Karpas-422 (cell line): ENCODE measurements around the gene GRB10. TPM values are rescaled to one million over a fixed set of nuclear protein-coding genes. Genes with fewer than 3 reads are reported as not detected.

Experiments used
- DNase-seq: peaks from one replicate; pipeline ENCODE4 v3.0.0-alpha.2; 2015
- H2AFZ ChIP-seq: fragments of 200-600 bp; sonication (generic); 2 replicates; pipeline ENCODE4 v1.6.1; 2014; ENCODE audit warnings: antibody characterized with exemption, low read length, mixed read lengths
- H3K27ac ChIP-seq: fragments of 200-600 bp; sonication (generic); 2 replicates; pipeline ENCODE4 v1.5.1; 2014; ENCODE audit warnings: mild to moderate bottlenecking, low read length, moderate library complexity
- H3K27me3 ChIP-seq: fragments of 200-600 bp; sonication (generic); 2 replicates; pipeline ENCODE4 v1.6.1; 2014; ENCODE audit warnings: low read length, mixed read lengths
- H3K36me3 ChIP-seq: fragments of 200-600 bp; sonication (generic); 2 replicates; pipeline ENCODE4 v1.6.1; 2014; ENCODE audit warnings: low read length, mixed read lengths; ENCODE audit not compliant: insufficient read depth
- H3K4me1 ChIP-seq: fragments of 200-600 bp; sonication (generic); 2 replicates; pipeline ENCODE4 v1.6.1; 2014; ENCODE audit warnings: mild to moderate bottlenecking, low read length, mixed read lengths
- H3K4me2 ChIP-seq: fragments of 200-600 bp; sonication (generic); 2 replicates; pipeline ENCODE4 v1.6.1; 2014; ENCODE audit warnings: low read length, low read depth, mild to moderate bottlenecking; ENCODE audit not compliant: poor library complexity, severe bottlenecking
- H3K4me3 ChIP-seq: fragments of 200-600 bp; sonication (generic); 2 replicates; pipeline ENCODE4 v1.5.1; 2014; ENCODE audit warnings: mild to moderate bottlenecking, antibody characterized with exemption, low read length, mixed read lengths
- H3K79me2 ChIP-seq: fragments of 200-600 bp; sonication (generic); 2 replicates; pipeline ENCODE4 v1.6.1; 2014; ENCODE audit warnings: mild to moderate bottlenecking, low read length, mixed read lengths
- H3K9ac ChIP-seq: fragments of 200-600 bp; sonication (generic); 2 replicates; pipeline ENCODE4 v1.6.0; 2014; ENCODE audit warnings: low read length
- H3K9me2 ChIP-seq: fragments of 200-600 bp; sonication (generic), shearing (Covaris generic); replicated peaks from 2 replicates; pipeline ENCODE4 v1.6.0; 2014; ENCODE audit warnings: mild to moderate bottlenecking, low read length, moderate library complexity; ENCODE audit not compliant: insufficient read depth
- H3K9me3 ChIP-seq: fragments of 300-700, 200-600 bp; sonication (generic); 2 replicates; pipeline ENCODE4 v1.6.1; 2014; ENCODE audit warnings: low read length, mixed read lengths
- H4K20me1 ChIP-seq: fragments of 200-600 bp; sonication (generic); 2 replicates; pipeline ENCODE4 v1.6.1; 2014; ENCODE audit warnings: mild to moderate bottlenecking, antibody characterized with exemption, low read length, low read depth; ENCODE audit not compliant: insufficient read depth
- total RNA-seq: library from RNA; depleted of rRNA; stranded (reverse); fragments of >200 nt; shearing (Covaris generic); gene quantifications from 2 replicates; pipeline ENCODE4 v1.2.3, GENCODE V29; 2014; ENCODE audit warnings: low replicate concordance

GRB10 gene
- total RNA-seq, 1 experiment from 2014 or later = not detected

DNA sequence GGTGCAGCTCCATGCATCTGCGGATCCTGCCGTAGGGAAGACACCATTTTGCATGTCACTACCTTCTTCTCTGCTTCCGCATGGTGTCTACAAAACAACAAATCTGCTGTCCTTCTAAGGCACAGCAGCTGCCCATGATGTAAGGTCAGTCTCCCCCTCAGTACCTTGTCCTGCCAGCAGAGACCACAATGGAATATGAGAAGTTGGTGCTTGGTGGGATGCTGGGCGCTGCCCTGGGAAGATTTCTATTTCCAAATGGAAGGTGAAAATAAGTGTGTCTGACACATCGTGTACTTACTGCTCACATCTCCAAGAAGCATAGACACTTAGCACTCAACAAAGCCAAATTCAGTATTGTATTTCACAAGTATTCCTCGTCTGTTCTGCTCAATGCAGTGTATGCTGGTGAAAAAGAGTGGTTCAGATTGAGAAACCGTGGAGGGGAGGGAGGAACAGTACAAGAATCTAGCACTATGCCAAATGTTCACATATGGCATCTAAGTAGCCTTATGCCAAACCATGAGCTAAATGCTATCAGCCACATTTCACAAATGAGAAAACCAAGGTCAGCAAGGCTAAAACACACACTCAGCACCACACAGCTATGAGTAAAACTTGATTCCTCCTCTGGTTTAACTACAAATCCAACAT, 95.0 kb downstream of the GRB10 start:
- H3K9me2 ChIP-seq = no peaks in the 10 kb centered on the region
- H3K9me3 ChIP-seq = no peaks in the 10 kb centered on the region
- no peak overlapping the region for H3K27ac ChIP-seq
- no peak overlapping the region for H3K4me3 ChIP-seq
- H3K9ac ChIP-seq = no peak overlapping the region
- no peak overlapping the region for H3K4me2 ChIP-seq
- no peaks in the 10 kb centered on the region for H4K20me1 ChIP-seq
- no peaks in the 10 kb centered on the region for H3K36me3 ChIP-seq
- no peak overlapping the region for H2AFZ ChIP-seq
- no peaks in the 10 kb centered on the region for H3K79me2 ChIP-seq
- no peaks in the 10 kb centered on the region for H3K4me1 ChIP-seq
- no peak for DNase-seq
- H3K27me3 ChIP-seq = no peaks in the 10 kb centered on the region

DNA sequence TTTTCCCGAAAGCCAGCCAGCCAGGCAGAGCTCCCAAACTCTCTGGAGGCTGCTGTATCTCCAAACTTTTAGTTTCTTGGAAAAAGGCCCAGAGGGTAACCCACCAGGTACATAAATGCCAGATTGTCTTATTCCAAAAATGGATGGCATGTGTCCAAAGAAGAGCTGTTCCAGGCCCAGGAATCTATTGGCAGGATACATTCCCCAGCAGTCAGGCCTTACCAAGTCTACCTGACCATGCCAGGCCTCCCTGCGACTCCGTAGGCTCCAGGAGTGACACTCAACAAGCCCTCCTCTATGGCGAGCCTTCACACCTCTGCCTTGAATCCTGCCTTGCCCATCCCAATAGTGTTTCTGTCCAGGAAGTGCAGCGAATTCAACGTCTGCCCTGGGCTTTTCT, 95.6 kb downstream of the GRB10 start:
- no peak overlapping the region for H3K27ac ChIP-seq
- no peaks in the 10 kb centered on the region for H3K27me3 ChIP-seq
- H3K4me2 ChIP-seq = no peak overlapping the region
- H3K79me2 ChIP-seq = no peaks in the 10 kb centered on the region
- DNase-seq = no peak
- no peak overlapping the region for H3K9ac ChIP-seq
- no peak overlapping the region for H3K4me3 ChIP-seq
- no peaks in the 10 kb centered on the region for H3K4me1 ChIP-seq
- H3K9me3 ChIP-seq = no peaks in the 10 kb centered on the region
- no peak overlapping the region for H2AFZ ChIP-seq
- H3K9me2 ChIP-seq = no peaks in the 10 kb centered on the region
- H4K20me1 ChIP-seq = no peaks in the 10 kb centered on the region
- H3K36me3 ChIP-seq = no peaks in the 10 kb centered on the region

DNA sequence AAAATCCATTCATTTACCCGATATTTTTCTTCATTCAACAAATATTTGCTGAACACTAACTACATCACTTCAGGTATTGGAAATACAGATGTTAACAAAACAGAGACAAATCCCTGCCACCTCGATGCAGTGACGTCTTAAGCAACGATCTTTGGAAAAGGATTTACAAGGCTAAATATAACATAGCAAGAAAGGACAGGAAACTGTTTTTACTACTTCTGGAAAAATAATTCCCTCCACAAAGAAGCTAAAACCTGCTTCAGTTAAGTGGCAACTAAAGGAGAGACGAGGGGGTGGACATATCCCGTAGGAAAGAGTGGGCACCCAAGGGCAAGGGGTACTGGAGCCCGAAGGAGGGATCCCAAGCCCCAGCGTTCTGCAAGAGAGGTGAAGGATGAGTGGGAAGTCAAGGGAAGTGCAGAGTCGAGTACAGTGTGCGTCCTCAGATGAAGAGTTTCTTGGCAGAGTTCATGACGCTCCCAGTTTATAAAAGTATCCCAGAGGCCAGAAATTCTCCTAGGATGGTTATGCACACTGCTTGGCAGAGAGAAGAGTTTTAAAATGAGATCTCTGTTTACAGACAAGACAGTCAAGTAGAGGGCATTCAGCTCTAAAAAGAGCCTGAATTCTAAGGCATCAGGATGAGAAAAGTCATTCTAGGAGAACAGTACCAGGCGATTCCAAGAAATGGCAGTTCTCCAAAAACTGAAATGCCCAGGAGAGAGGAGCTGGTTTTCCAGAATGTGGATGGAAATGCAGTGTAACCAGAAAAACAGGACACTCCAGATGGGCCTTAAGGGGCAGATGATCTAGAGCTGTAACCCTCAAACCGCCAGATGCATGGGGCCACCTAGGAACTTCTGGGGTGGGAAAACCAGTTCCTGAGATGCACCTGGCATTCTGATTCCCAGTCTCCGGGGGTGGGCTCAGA, 97.3 kb downstream of the GRB10 start:
- no peaks in the 10 kb centered on the region for H3K9me2 ChIP-seq
- no peaks in the 10 kb centered on the region for H3K27me3 ChIP-seq
- no peaks in the 10 kb centered on the region; the same call in 1 of the 2 replicates for H3K4me1 ChIP-seq
- H4K20me1 ChIP-seq = no peaks in the 10 kb centered on the region
- H3K9me3 ChIP-seq = no peaks in the 10 kb centered on the region
- no peak overlapping the region for H3K27ac ChIP-seq
- H2AFZ ChIP-seq = no peak overlapping the region
- DNase-seq = no peak
- H3K9ac ChIP-seq = no peak overlapping the region
- no peak overlapping the region for H3K4me3 ChIP-seq
- no peaks in the 10 kb centered on the region for H3K79me2 ChIP-seq
- H3K4me2 ChIP-seq = no peak overlapping the region
- H3K36me3 ChIP-seq = no peaks in the 10 kb centered on the region

GRCh38 chr7:50684713-50685075, 98.0 kb downstream of the GRB10 start:
- Histone ChIP-seq H4K20me1 (no peaks in the 10 kb centered on the region), H3K36me3 (no peaks in the 10 kb centered on the region), H3K9me3 (no peaks in the 10 kb centered on the region), H3K27me3 (no peaks in the 10 kb centered on the region), H3K79me2 (no peaks in the 10 kb centered on the region), H3K4me2 (no peak overlapping the region), H3K4me1 (no peaks in the 10 kb centered on the region; the same call in 1 of the 2 replicates), H3K4me3 (no peak overlapping the region), H2AFZ (no peak overlapping the region), H3K9ac (no peak overlapping the region), H3K9me2 (no peaks in the 10 kb centered on the region), H3K27ac (no peak overlapping the region)
- no peak for DNase-seq

- no peaks in the 10 kb centered on the region for H3K79me2 ChIP-seq
- H3K9ac ChIP-seq = no peak overlapping the region
- H3K9me2 ChIP-seq = no peaks in the 10 kb centered on the region
- H3K4me2 ChIP-seq = no peak overlapping the region
- no peaks in the 10 kb centered on the region for H3K27me3 ChIP-seq
- H3K4me1 ChIP-seq = no peaks in the 10 kb centered on the region; the same call in 1 of the 2 replicates
- H3K4me3 ChIP-seq = no peak overlapping the region
- no peak overlapping the region for H3K27ac ChIP-seq
- no peaks in the 10 kb centered on the region for H3K36me3 ChIP-seq
- H2AFZ ChIP-seq = no peak overlapping the region
- no peak for DNase-seq
- no peaks in the 10 kb centered on the region for H3K9me3 ChIP-seq
- H4K20me1 ChIP-seq = no peaks in the 10 kb centered on the region
Observed at GRCh38 chr7:50684011-50684712, 98.5 kb downstream of the GRB10 start.

DNA sequence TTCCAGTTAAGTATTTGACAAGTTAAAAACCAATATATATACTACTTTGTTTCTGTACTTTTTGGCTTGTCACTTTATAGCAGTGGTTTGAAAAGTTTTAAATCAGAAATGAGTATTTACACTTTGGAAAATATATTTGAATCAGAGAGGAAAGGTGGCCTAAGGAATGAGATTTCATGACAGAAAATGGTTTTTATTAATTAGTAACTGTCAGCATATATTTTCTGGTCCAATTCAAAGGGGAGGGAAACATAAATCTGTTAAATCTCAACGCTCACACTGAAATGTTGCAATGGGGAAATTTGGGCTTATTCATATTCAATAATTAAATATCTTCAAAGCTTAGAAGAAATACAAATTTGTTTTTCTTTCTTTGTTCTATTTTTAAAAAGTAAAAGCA, 100.1 kb downstream of the GRB10 start:
- Histone ChIP-seq H4K20me1 (no peaks in the 10 kb centered on the region), H3K9me3 (no peaks in the 10 kb centered on the region), H3K4me3 (no peak overlapping the region), H3K9me2 (no peaks in the 10 kb centered on the region), H3K27ac (no peak overlapping the region), H3K27me3 (no peaks in the 10 kb centered on the region), H3K36me3 (no peaks in the 10 kb centered on the region), H3K79me2 (no peaks in the 10 kb centered on the region), H2AFZ (no peak overlapping the region), H3K4me1 (no peaks in the 10 kb centered on the region; the same call in 1 of the 2 replicates), H3K4me2 (no peak overlapping the region), H3K9ac (no peak overlapping the region)
- no peak for DNase-seq

DNA sequence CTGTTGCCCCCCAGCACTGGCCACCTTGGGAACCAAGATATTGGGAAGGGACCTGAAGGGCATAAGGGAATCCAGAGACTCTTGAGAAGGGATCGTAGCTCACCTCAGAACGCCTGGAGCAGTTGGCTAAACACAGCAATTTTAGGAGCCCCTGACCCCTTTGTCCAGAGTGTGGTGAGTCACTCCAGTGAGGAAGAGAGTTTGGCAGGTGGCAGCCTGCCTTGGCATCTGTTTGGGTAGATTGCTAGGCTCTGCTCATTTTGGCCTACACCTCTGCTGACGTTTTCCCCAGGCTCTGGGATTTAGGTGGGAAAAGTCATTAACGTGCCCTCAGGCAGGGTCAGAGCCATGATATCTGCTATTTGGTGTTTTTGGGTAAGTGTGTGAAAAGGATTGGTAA, 100.6 kb downstream of the GRB10 start:
- Histone ChIP-seq H3K27ac (no peak overlapping the region), H3K4me3 (no peak overlapping the region), H3K36me3 (no peaks in the 10 kb centered on the region), H3K9ac (no peak overlapping the region), H4K20me1 (no peaks in the 10 kb centered on the region), H3K9me2 (no peaks in the 10 kb centered on the region), H3K4me2 (no peak overlapping the region), H3K9me3 (no peaks in the 10 kb centered on the region), H3K4me1 (no peaks in the 10 kb centered on the region; the same call in 1 of the 2 replicates), H2AFZ (no peak overlapping the region), H3K79me2 (no peaks in the 10 kb centered on the region), H3K27me3 (no peaks in the 10 kb centered on the region)
- DNase-seq = no peak

GRCh38 chr7:50681432-50682045, 101.2 kb downstream of the GRB10 start:
- peak; percentile 45 for DNase-seq
- H3K4me1 ChIP-seq = no peaks in the 10 kb centered on the region; the same call in 1 of the 2 replicates
- H3K27ac ChIP-seq = no peak overlapping the region
- no peaks in the 10 kb centered on the region for H3K27me3 ChIP-seq
- H2AFZ ChIP-seq = no peak overlapping the region
- no peak overlapping the region for H3K4me2 ChIP-seq
- H3K36me3 ChIP-seq = no peaks in the 10 kb centered on the region
- H3K4me3 ChIP-seq = no peak overlapping the region
- no peak overlapping the region for H3K9ac ChIP-seq
- H3K79me2 ChIP-seq = no peaks in the 10 kb centered on the region
- H4K20me1 ChIP-seq = no peaks in the 10 kb centered on the region
- no peaks in the 10 kb centered on the region for H3K9me2 ChIP-seq
- no peaks in the 10 kb centered on the region for H3K9me3 ChIP-seq
